Measurements from ENCODE around the gene SPATA25.

Gene SPATA25

DNA sequence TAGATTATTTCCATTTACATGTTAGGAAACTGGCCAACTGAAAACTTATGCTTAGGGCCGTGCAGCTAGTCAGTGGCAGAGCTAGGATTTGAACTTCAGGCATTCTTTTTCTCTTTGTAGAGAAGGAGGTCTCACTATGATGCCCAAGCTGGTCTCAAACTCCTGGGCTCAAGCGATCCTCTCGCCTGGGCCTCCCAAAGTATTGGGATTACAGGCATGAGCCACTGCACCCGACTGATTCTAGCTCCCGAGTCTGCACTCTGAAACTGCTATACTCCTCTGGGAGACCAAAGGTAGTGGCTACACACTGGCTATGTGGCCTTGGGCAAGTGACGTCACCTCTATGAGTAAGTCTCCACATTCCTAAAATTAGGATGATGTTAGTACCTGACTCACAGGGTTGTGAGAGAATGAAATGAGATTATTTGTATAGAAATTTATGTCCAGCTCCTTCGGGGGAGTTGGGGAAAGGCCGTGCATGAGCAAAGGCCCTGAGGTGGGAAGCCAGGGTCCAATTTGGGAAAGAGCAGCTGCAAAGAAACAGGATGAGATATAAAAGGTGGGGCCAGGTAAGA lies 18.2 kb upstream of the SPATA25 start:
- TF ChIP-seq, protein P1, sequence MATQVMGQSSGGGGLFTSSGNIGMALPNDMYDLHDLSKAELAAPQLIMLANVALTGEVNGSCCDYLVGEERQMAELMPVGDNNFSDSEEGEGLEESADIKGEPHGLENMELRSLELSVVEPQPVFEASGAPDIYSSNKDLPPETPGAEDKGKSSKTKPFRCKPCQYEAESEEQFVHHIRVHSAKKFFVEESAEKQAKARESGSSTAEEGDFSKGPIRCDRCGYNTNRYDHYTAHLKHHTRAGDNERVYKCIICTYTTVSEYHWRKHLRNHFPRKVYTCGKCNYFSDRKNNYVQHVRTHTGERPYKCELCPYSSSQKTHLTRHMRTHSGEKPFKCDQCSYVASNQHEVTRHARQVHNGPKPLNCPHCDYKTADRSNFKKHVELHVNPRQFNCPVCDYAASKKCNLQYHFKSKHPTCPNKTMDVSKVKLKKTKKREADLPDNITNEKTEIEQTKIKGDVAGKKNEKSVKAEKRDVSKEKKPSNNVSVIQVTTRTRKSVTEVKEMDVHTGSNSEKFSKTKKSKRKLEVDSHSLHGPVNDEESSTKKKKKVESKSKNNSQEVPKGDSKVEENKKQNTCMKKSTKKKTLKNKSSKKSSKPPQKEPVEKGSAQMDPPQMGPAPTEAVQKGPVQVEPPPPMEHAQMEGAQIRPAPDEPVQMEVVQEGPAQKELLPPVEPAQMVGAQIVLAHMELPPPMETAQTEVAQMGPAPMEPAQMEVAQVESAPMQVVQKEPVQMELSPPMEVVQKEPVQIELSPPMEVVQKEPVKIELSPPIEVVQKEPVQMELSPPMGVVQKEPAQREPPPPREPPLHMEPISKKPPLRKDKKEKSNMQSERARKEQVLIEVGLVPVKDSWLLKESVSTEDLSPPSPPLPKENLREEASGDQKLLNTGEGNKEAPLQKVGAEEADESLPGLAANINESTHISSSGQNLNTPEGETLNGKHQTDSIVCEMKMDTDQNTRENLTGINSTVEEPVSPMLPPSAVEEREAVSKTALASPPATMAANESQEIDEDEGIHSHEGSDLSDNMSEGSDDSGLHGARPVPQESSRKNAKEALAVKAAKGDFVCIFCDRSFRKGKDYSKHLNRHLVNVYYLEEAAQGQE (IDR thresholded peaks at IDR 0.05; ENCODE audit: low read depth) = no peak
- no peak for TF ChIP-seq CREB1 (IDR thresholded peaks at IDR 0.05; ENCODE audit: low read depth)
- no peak for TF ChIP-seq YY1 (IDR thresholded peaks at IDR 0.05; ENCODE audit: low read depth)
- TF ChIP-seq, protein P2, sequence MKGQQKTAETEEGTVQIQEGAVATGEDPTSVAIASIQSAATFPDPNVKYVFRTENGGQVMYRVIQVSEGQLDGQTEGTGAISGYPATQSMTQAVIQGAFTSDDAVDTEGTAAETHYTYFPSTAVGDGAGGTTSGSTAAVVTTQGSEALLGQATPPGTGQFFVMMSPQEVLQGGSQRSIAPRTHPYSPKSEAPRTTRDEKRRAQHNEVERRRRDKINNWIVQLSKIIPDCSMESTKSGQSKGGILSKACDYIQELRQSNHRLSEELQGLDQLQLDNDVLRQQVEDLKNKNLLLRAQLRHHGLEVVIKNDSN (IDR thresholded peaks at IDR 0.05) = no peak
- TF ChIP-seq EP300 (IDR thresholded peaks at IDR 0.05; ENCODE audit: borderline replicate concordance) = no peak
- no peak for TF ChIP-seq EGR1 (IDR thresholded peaks at IDR 0.05)
- no peak for TF ChIP-seq TAF1 (IDR thresholded peaks at IDR 0.05; ENCODE audit: low read depth)
- TF ChIP-seq NFIC (IDR thresholded peaks at IDR 0.05) = no peak

DNA sequence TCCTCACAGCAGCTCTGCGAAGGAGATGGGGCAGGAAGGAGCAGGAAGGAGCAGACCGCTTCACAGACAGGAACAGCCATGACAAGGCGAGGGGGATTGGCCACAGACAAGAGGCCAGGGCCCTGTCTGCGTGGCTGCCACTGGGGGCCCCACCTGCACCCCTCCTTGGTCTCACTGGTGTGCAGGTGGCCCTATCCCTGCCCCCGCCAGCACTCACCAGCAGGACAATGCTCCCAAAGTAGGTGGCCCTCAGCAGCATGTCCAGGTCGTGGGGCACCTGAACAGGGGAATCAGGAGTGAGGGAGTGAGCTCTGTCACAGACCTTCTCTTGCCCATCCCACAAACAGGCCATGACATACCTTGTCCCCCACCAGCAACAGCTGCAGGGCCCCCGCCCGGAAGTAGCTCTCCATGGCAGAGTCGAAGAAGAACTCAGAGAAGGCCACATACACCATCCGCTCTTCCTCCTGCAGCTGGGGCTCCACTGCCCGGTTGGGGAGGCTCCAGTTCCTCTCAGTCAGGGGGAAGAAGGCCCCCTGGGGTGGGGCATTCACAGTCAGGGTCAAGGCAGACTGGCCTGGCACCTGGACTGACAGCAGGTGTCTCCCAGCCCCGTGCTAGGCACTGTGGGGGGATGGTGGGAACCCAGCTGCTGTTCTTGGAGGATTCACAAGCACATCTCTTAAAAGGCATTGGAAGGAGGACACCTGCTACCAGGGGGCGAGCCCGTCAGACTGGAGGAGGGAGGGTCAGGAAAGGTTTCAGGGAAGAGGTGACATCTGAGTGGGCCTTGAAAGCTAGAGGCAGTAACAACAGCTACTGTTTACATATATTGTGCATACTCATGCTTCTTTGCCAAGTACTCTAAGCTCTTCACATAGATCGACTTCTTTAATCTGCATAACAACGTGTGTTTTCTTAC lies 17.4 kb upstream of the SPATA25 start:
- no peak for TF ChIP-seq CEBPB (IDR thresholded peaks at IDR 0.05)
- no peak for TF ChIP-seq TCF12 (IDR thresholded peaks at IDR 0.05; ENCODE audit: low read depth)
- TF ChIP-seq YY1 (IDR thresholded peaks at IDR 0.05; ENCODE audit: low read depth) = no peak

DNA sequence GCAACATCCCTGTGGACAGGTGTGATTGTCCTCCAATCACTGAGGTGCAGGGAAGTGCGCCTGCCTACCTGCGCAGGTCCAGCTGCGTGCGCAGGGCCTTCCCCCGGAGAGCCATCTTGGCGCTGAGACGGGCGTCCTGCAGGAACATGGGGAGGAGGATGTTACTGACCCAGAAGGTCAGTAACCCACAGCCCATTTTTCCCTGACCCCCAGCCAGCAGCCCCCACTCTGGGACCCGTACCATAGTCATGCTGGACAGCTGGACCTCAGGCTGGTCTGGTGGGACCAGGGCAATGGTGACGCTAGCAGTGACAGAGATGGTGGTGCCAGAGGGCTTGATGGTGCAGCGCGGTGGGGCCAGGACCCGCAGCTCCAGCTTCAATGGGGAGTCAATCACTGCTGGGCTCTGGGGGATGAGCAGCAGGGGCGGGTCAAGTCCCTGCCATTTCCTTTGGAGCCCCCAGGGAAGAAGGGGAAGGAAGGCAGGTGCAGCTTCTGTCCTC lies 14.8 kb upstream of the SPATA25 start:
- TF ChIP-seq RAD21 (IDR thresholded peaks at IDR 0.05; ENCODE audit: low read depth) (no peak), YY1 (IDR thresholded peaks at IDR 0.05; ENCODE audit: low read depth) (no peak), EGR1 (IDR thresholded peaks at IDR 0.05) (no peak)

DNA sequence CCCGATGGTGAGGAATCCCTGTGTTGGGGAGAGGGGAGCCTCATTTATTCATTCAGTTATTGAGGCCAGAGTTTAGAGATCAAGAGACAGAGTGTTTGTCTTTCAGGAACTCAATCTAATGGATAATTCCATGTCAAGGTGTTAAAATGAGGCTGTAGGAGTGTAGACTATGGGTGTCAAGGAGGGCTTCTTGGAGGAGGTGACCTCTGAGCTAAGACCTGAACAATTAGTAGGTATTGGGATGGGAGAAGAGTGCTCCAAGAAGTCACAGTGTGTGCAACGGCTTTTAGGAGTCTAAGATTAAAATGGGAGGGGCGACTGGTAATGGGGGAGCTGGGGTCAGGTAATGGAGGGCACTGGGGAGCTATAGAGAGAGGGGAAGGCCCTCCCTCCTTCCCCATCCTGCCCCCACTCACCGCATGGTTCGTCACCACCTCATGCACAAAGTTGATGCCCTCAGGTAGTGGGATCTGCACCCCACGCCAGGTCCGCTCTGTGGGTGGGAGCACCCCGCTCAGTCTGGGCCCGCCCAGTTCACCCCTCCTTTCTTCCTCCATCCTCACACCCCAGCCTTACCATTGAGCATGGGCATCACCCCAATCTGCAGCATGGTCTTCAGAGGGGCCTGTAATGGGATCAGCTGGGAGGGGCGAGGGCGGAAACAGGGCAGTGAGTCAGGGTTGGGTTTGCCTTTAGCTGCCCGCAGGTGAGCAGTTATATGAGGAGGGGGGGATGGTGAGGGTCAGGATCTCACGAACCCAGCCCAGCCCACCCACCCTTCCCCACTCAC lies 11.8 kb upstream of the SPATA25 start:
- TF ChIP-seq FOXM1 (IDR thresholded peaks at IDR 0.05; ENCODE audit: borderline replicate concordance, low read depth) (no peak), RAD21 (IDR thresholded peaks at IDR 0.05; ENCODE audit: low read depth) (no peak), TCF12 (IDR thresholded peaks at IDR 0.05; ENCODE audit: low read depth) (no peak), CREB1 (IDR thresholded peaks at IDR 0.05; ENCODE audit: low read depth) (no peak), YY1 (IDR thresholded peaks at IDR 0.05; ENCODE audit: low read depth) (no peak), TAF1 (IDR thresholded peaks at IDR 0.05; ENCODE audit: low read depth) (no peak), EP300 (IDR thresholded peaks at IDR 0.05; ENCODE audit: borderline replicate concordance) (no peak), EGR1 (IDR thresholded peaks at IDR 0.05) (no peak), CEBPB (IDR thresholded peaks at IDR 0.05) (no peak)
- TF ChIP-seq, protein P2 (IDR thresholded peaks at IDR 0.05) = no peak
- TF ChIP-seq, protein P1 (IDR thresholded peaks at IDR 0.05; ENCODE audit: low read depth) = no peak
- TF ChIP-seq, protein P3, sequence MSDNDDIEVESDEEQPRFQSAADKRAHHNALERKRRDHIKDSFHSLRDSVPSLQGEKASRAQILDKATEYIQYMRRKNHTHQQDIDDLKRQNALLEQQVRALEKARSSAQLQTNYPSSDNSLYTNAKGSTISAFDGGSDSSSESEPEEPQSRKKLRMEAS (IDR thresholded peaks at IDR 0.05) = no peak

DNA sequence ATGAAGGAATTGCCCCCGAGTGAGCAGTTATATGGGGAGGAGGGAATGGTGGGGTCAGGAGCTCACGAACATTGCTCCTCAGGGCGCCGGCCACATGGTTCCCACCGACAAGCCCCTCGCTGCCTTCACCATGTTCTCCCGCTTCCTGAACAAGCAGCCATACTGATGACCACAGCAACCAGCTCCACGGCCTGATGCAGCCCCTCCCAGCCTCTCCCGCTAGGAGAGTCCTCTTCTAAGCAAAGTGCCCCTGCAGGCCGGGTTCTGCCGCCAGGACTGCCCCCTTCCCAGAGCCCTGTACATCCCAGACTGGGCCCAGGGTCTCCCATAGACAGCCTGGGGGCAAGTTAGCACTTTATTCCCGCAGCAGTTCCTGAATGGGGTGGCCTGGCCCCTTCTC lies 10.9 kb upstream of the SPATA25 start:
- TF ChIP-seq FOXM1 (IDR thresholded peaks at IDR 0.05; ENCODE audit: borderline replicate concordance, low read depth) = no peak
- no peak for TF ChIP-seq CREB1 (IDR thresholded peaks at IDR 0.05; ENCODE audit: low read depth)
- TF ChIP-seq, protein P3 (IDR thresholded peaks at IDR 0.05) = no peak
- TF ChIP-seq, protein P2 (IDR thresholded peaks at IDR 0.05) = no peak
- no peak for TF ChIP-seq CEBPB (IDR thresholded peaks at IDR 0.05)
- no peak for TF ChIP-seq RAD21 (IDR thresholded peaks at IDR 0.05; ENCODE audit: low read depth)

Measured in Ishikawa (cell line).